Measurements from ENCODE around the gene STX19.

STX19 gene

DNA sequence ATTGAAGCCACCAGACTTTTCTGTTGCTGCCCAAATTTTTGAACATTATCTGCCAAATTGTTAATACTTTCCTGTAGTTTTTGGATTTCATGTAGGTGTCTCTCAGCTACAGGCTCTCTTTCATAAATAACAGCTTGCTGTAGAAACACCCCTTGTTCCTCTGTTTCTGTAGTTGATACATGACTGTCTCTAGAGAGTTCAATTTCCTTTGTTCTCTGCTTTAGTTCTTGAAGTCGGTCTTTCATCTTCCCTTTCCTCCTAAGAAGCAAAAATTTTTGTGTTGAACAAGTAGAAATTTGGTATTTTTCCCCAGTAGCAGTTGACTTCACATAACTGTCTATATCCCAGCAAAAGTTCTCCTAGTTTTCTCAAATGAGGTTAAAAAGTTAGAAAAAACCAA lies 13.4 kb downstream of the STX19 start:
- Histone ChIP-seq H3K14ac (ENCODE audit: low read length) (no peak overlapping the region), H2BK120ac (ENCODE audit: low read depth, low read length) (no peak overlapping the region), H3K27ac (replicated peaks; ENCODE audit: low read length) (no peak overlapping the region), H2BK5ac (ENCODE audit: low read length) (no peak overlapping the region), H2BK12ac (ENCODE audit: low read length) (no peak overlapping the region), H4K8ac (ENCODE audit: low read depth, low read length) (no peak overlapping the region), H2AFZ (ENCODE audit: low read length) (no peak overlapping the region), H3K23ac (ENCODE audit: low read depth, low read length, poor library complexity) (no peak overlapping the region), H3K36me3 (replicated peaks in 1 of 2; ENCODE audit: control insufficient read depth in 2 of 2, insufficient read depth in 2 of 2, low read length in 2 of 2) (peaks cover 0 to 13% of the 10 kb centered on the region in 2 donors), H3K9me3 (replicated peaks in 1 of 2; ENCODE audit: control insufficient read depth in 2 of 2, insufficient read depth in 1 of 2, low read depth in 1 of 2, low read length in 2 of 2) (no peaks in the 10 kb centered on the region), H4K91ac (ENCODE audit: low read depth, low read length, poor library complexity) (no peak overlapping the region), H3K27me3 (ENCODE audit: control insufficient read depth in 3 of 3, insufficient read depth in 3 of 3, low read depth in 1 of 3, low read length in 3 of 3) (no peaks in the 10 kb centered on the region), H3K4me1 (ENCODE audit: control insufficient read depth in 2 of 2, insufficient read depth in 1 of 2, low read depth in 1 of 2, low read length in 2 of 2) (no peaks in the 10 kb centered on the region), H2BK15ac (ENCODE audit: low read length) (no peak overlapping the region), H3K4me3 (ENCODE audit: low read length in 2 of 2) (no peak overlapping the region), H3K18ac (ENCODE audit: low read length) (no peak overlapping the region), H2AK5ac (ENCODE audit: low read depth, low read length) (no peak overlapping the region), H3K79me1 (ENCODE audit: low read depth, low read length) (no peaks in the 10 kb centered on the region), H3K4me2 (ENCODE audit: insufficient read depth, low read length, poor library complexity, severe bottlenecking) (no peak overlapping the region), H3K4ac (ENCODE audit: low read length) (no peak overlapping the region), H3K9ac (ENCODE audit: low read depth, low read length, poor library complexity) (no peak overlapping the region)
- no CpG with 5 or more reads among the region's 1 CpG for WGBS, 2 donors (ENCODE audit: extremely low coverage in 2 of 2, insufficient read length in 2 of 2, insufficient replicate concordance in 1 of 2)
- no peak for DNase-seq (ENCODE audit: low spot score)

DNA sequence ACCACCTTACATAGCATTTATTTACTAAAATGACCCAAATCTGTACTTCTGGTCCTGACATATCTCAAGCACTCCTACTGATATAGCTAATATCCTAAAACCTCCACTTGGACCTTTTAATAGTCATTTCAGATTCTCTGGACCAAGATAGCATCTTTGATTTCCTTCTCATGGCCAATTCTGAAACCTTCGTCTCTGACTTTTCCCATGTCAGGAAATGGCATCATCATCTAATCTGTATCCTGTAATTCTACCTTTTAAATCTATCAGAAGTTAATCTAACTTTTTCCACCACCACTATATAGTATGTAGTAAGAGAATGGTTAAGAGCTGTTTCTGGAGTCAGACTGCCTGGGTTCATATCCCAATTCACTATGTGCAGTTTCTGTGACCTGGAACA lies 16.2 kb downstream of the STX19 start:
- Histone ChIP-seq H3K4ac (ENCODE audit: low read length) (no peak overlapping the region), H3K4me2 (ENCODE audit: insufficient read depth, low read length, poor library complexity, severe bottlenecking) (no peak overlapping the region), H3K79me1 (ENCODE audit: low read depth, low read length) (no peaks in the 10 kb centered on the region), H2BK15ac (ENCODE audit: low read length) (no peak overlapping the region), H2BK5ac (ENCODE audit: low read length) (no peak overlapping the region), H3K23ac (ENCODE audit: low read depth, low read length, poor library complexity) (no peak overlapping the region), H3K9ac (ENCODE audit: low read depth, low read length, poor library complexity) (no peak overlapping the region), H4K8ac (ENCODE audit: low read depth, low read length) (no peak overlapping the region), H3K14ac (ENCODE audit: low read length) (no peak overlapping the region), H2AFZ (ENCODE audit: low read length) (no peak overlapping the region), H3K27ac (replicated peaks; ENCODE audit: low read length) (no peak overlapping the region), H2AK5ac (ENCODE audit: low read depth, low read length) (no peak overlapping the region), H3K4me3 (ENCODE audit: low read length in 2 of 2) (no peak overlapping the region), H3K4me1 (ENCODE audit: control insufficient read depth in 2 of 2, insufficient read depth in 1 of 2, low read depth in 1 of 2, low read length in 2 of 2) (no peaks in the 10 kb centered on the region), H2BK120ac (ENCODE audit: low read depth, low read length) (no peak overlapping the region), H3K36me3 (replicated peaks in 1 of 2; ENCODE audit: control insufficient read depth in 2 of 2, insufficient read depth in 2 of 2, low read length in 2 of 2) (peaks cover 0 to 23% of the 10 kb centered on the region in 2 donors), H3K27me3 (ENCODE audit: control insufficient read depth in 3 of 3, insufficient read depth in 3 of 3, low read depth in 1 of 3, low read length in 3 of 3) (no peaks in the 10 kb centered on the region), H3K18ac (ENCODE audit: low read length) (no peak overlapping the region), H4K91ac (ENCODE audit: low read depth, low read length, poor library complexity) (no peak overlapping the region), H3K9me3 (replicated peaks in 1 of 2; ENCODE audit: control insufficient read depth in 2 of 2, insufficient read depth in 1 of 2, low read depth in 1 of 2, low read length in 2 of 2) (no peaks in the 10 kb centered on the region), H2BK12ac (ENCODE audit: low read length) (no peak overlapping the region)
- WGBS, 2 donors (ENCODE audit: extremely low coverage in 2 of 2, insufficient read length in 2 of 2, insufficient replicate concordance in 1 of 2), result no CpG with 5 or more reads among the region's 1 CpG
- no peak for DNase-seq (ENCODE audit: low spot score)

DNA sequence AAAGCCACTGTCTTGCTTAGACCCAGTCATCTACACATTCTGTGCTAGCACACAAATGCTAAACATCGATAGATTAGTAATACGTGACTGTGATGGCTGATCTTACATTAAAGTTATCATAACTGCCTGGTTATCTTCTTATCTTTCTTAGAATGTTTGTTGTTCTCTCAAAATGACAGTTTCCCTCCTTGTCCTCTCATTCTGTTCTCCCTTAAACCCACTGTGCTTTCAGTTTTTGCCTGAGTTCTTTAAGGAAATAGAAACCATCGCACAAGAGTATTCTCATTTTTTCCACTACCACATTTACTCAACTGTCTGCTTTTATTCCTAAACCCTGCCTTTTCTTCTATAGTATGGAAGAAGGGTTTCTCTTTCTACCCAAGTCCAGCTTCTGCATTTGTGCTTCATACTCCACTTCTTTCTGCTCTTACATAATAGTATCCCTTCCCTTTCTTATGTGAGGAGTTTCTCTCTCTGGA lies 17.1 kb downstream of the STX19 start:
- no CpG with 5 or more reads among the region's 3 CpGs for WGBS, 2 donors (ENCODE audit: extremely low coverage in 2 of 2, insufficient read length in 2 of 2, insufficient replicate concordance in 1 of 2)

DNA sequence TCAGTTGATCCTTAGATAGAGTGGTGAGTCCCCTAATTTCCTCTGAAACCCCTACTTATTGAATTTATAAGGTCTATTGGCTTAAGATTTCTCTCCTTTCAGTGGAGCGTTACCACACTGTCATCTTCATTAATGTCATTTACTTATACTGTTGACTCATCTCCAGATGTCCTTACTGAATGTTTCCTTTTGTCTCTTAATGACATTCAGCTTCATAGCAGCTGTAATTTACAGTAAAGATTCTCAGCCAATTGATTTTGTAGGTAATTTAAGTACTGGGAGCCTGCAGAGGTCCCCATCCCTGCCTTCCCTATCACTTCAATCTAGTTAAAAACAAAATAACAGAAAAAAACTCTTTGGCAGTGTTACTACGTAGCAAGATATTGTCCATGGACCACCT lies 18.8 kb downstream of the STX19 start:
- Histone ChIP-seq H2BK5ac (ENCODE audit: low read length) (no peak overlapping the region), H3K9me3 (replicated peaks in 1 of 2; ENCODE audit: control insufficient read depth in 2 of 2, insufficient read depth in 1 of 2, low read depth in 1 of 2, low read length in 2 of 2) (no peaks in the 10 kb centered on the region), H3K18ac (ENCODE audit: low read length) (no peak overlapping the region), H3K9ac (ENCODE audit: low read depth, low read length, poor library complexity) (no peak overlapping the region), H4K91ac (ENCODE audit: low read depth, low read length, poor library complexity) (no peak overlapping the region), H2AK5ac (ENCODE audit: low read depth, low read length) (no peak overlapping the region), H3K79me1 (ENCODE audit: low read depth, low read length) (no peaks in the 10 kb centered on the region), H3K4ac (ENCODE audit: low read length) (no peak overlapping the region), H2BK12ac (ENCODE audit: low read length) (no peak overlapping the region), H2AFZ (ENCODE audit: low read length) (no peak overlapping the region), H3K27me3 (ENCODE audit: control insufficient read depth in 3 of 3, insufficient read depth in 3 of 3, low read depth in 1 of 3, low read length in 3 of 3) (no peaks in the 10 kb centered on the region), H4K8ac (ENCODE audit: low read depth, low read length) (no peak overlapping the region), H3K4me3 (ENCODE audit: low read length in 2 of 2) (no peak overlapping the region), H3K27ac (replicated peaks; ENCODE audit: low read length) (no peak overlapping the region), H3K4me2 (ENCODE audit: insufficient read depth, low read length, poor library complexity, severe bottlenecking) (no peak overlapping the region), H2BK15ac (ENCODE audit: low read length) (no peak overlapping the region), H2BK120ac (ENCODE audit: low read depth, low read length) (no peak overlapping the region), H3K23ac (ENCODE audit: low read depth, low read length, poor library complexity) (no peak overlapping the region), H3K14ac (ENCODE audit: low read length) (no peak overlapping the region), H3K4me1 (ENCODE audit: control insufficient read depth in 2 of 2, insufficient read depth in 1 of 2, low read depth in 1 of 2, low read length in 2 of 2) (no peaks in the 10 kb centered on the region), H3K36me3 (replicated peaks in 1 of 2; ENCODE audit: control insufficient read depth in 2 of 2, insufficient read depth in 2 of 2, low read length in 2 of 2) (peaks cover 0 to 38% of the 10 kb centered on the region in 2 donors)
- no CpG with 5 or more reads among the region's 2 CpGs for WGBS, 2 donors (ENCODE audit: extremely low coverage in 2 of 2, insufficient read length in 2 of 2, insufficient replicate concordance in 1 of 2)
- no peak for DNase-seq (ENCODE audit: low spot score)

More for the DNA sequence above, 17.1 kb downstream of the STX19 start:
- H3K27ac ChIP-seq (replicated peaks; ENCODE audit: low read length), result no peak overlapping the region
- H3K4me1 ChIP-seq (ENCODE audit: control insufficient read depth in 2 of 2, insufficient read depth in 1 of 2, low read depth in 1 of 2, low read length in 2 of 2), result no peaks in the 10 kb centered on the region
- no peaks in the 10 kb centered on the region for H3K9me3 ChIP-seq (replicated peaks in 1 of 2; ENCODE audit: control insufficient read depth in 2 of 2, insufficient read depth in 1 of 2, low read depth in 1 of 2, low read length in 2 of 2)
- H3K18ac ChIP-seq (ENCODE audit: low read length), result no peak overlapping the region
- H2BK120ac ChIP-seq (ENCODE audit: low read depth, low read length), result no peak overlapping the region
- no peak for DNase-seq (ENCODE audit: low spot score)
- no peak overlapping the region for H3K9ac ChIP-seq (ENCODE audit: low read depth, low read length, poor library complexity)
- no peak overlapping the region for H4K91ac ChIP-seq (ENCODE audit: low read depth, low read length, poor library complexity)
- no peak overlapping the region for H2AFZ ChIP-seq (ENCODE audit: low read length)
- H3K4me3 ChIP-seq (ENCODE audit: low read length in 2 of 2), result no peak overlapping the region
- H2AK5ac ChIP-seq (ENCODE audit: low read depth, low read length), result no peak overlapping the region
- H3K27me3 ChIP-seq (ENCODE audit: control insufficient read depth in 3 of 3, insufficient read depth in 3 of 3, low read depth in 1 of 3, low read length in 3 of 3), result no peaks in the 10 kb centered on the region
- no peak overlapping the region for H4K8ac ChIP-seq (ENCODE audit: low read depth, low read length)
- H2BK5ac ChIP-seq (ENCODE audit: low read length), result no peak overlapping the region
- H2BK15ac ChIP-seq (ENCODE audit: low read length), result no peak overlapping the region
- peaks cover 0 to 30% of the 10 kb centered on the region in 2 donors for H3K36me3 ChIP-seq (replicated peaks in 1 of 2; ENCODE audit: control insufficient read depth in 2 of 2, insufficient read depth in 2 of 2, low read length in 2 of 2)
- no peak overlapping the region for H3K4me2 ChIP-seq (ENCODE audit: insufficient read depth, low read length, poor library complexity, severe bottlenecking)
- no peak overlapping the region for H3K14ac ChIP-seq (ENCODE audit: low read length)
- no peak overlapping the region for H3K4ac ChIP-seq (ENCODE audit: low read length)
- no peak overlapping the region for H3K23ac ChIP-seq (ENCODE audit: low read depth, low read length, poor library complexity)
- H3K79me1 ChIP-seq (ENCODE audit: low read depth, low read length), result no peaks in the 10 kb centered on the region
- no peak overlapping the region for H2BK12ac ChIP-seq (ENCODE audit: low read length)

Measured in neuronal stem cell (in vitro differentiated cells).